Measurements from ENCODE around the gene TNKS2. TPM values are rescaled to one million over a fixed set of nuclear protein-coding genes. Genes with fewer than 3 reads are reported as not detected.

Gene TNKS2
- polyA plus RNA-seq, 1 donor (not counting 4 experiments of a cell fraction or from before 2014, with no cell fraction given) = 35.4 TPM

DNA sequence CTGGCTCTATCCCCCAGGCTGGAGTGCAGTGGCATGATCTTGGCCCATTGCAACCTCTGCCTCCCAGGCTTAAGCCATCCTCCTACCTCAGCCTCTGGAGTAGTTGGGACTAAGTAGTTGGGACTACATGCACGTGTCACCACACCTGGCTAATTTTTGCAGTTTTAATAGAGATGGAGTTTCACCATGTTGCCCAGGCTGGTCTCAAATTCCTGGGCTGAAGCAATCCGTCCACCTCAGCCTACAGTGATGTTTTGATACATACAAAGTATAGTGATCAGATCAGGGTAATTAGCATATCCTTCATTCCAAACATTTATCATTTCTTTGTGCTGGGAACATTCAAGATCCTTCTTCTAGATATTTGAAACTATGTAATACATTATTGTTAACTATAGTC, 22.5 kb upstream of the TNKS2 start:
- Histone ChIP-seq H3K36me3 (ENCODE audit: control insufficient read depth in 2 of 2, extremely low read depth in 1 of 2, insufficient read depth in 2 of 2, low read length in 2 of 2) (no peaks in the 10 kb centered on the region), H3K27me3 (ENCODE audit: control insufficient read depth, extremely low read depth, insufficient read depth, low read length) (no peaks in the 10 kb centered on the region), H3K4me2 (ENCODE audit: control insufficient read depth, extremely low read depth, insufficient read depth, low read depth, low read length) (no peak overlapping the region), H3K4me3 (ENCODE audit: control insufficient read depth in 2 of 3, extremely low read depth in 1 of 3, insufficient read depth in 2 of 3, low read depth in 1 of 3, low read length in 3 of 3) (no peak overlapping the region), H3K9me3 (ENCODE audit: control insufficient read depth, low read depth, low read length) (no peaks in the 10 kb centered on the region), H3K27ac (ENCODE audit: control insufficient read depth, insufficient read depth, low read length) (no peak overlapping the region), H2AFZ (ENCODE audit: control insufficient read depth, low read length) (no peak overlapping the region), H3K9ac (ENCODE audit: control insufficient read depth, extremely low read depth, insufficient read depth, low read length) (no peak overlapping the region), H3K4me1 (ENCODE audit: control insufficient read depth, extremely low read depth, insufficient read depth, low read length) (peaks cover 5% of the 10 kb centered on the region), H3K79me2 (ENCODE audit: control insufficient read depth, insufficient read depth, low read length) (no peaks in the 10 kb centered on the region), H4K20me1 (ENCODE audit: control insufficient read depth, extremely low read depth, insufficient read depth, low read length) (no peaks in the 10 kb centered on the region), H3K9me1 (ENCODE audit: control insufficient read depth, extremely low read depth, insufficient read depth, low read length) (no peaks in the 10 kb centered on the region)
- TF ChIP-seq, protein P1, sequence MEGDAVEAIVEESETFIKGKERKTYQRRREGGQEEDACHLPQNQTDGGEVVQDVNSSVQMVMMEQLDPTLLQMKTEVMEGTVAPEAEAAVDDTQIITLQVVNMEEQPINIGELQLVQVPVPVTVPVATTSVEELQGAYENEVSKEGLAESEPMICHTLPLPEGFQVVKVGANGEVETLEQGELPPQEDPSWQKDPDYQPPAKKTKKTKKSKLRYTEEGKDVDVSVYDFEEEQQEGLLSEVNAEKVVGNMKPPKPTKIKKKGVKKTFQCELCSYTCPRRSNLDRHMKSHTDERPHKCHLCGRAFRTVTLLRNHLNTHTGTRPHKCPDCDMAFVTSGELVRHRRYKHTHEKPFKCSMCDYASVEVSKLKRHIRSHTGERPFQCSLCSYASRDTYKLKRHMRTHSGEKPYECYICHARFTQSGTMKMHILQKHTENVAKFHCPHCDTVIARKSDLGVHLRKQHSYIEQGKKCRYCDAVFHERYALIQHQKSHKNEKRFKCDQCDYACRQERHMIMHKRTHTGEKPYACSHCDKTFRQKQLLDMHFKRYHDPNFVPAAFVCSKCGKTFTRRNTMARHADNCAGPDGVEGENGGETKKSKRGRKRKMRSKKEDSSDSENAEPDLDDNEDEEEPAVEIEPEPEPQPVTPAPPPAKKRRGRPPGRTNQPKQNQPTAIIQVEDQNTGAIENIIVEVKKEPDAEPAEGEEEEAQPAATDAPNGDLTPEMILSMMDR (optimal IDR thresholded peaks at IDR 0.05 in 1 of 3, IDR thresholded peaks at IDR 0.05 in 1 of 3, conservative IDR thresholded peaks at IDR 0.05 in 1 of 3; ENCODE audit: extremely low read depth in 1 of 3, insufficient read depth in 2 of 3, low read length in 3 of 3) = no peak
- no peak for TF ChIP-seq EZH2 (IDR thresholded peaks at IDR 0.05; ENCODE audit: low read length)
- DNase-seq (ENCODE audit: low read depth, low spot score) (no peak), FAIRE-seq (no peak)
- dilution Hi-C loops (cut with MboI; ENCODE audit: extremely low pct_ligation_motif_present, low sequenced_read_pairs) = no loop called here

DNA sequence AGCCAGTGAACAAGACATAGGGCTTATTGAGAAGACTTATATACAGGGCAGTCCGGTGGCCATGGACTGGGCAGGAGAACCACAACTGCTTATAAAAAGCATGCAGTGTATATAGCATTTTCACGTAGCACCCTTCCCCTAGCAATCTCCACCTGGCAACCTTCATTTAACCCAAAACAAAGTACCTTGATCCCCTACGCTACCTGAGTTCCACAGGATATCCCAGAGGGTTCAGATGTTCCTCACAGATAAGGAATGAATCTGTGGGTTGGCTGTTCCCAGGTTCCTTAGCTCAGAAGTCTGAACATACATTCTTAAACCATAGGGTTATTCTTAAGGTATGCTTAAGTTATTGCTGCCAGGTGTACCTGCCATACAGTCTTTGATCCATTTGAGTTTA, 22.0 kb upstream of the TNKS2 start:
- Histone ChIP-seq H3K27me3 (ENCODE audit: control insufficient read depth, extremely low read depth, insufficient read depth, low read length) (no peaks in the 10 kb centered on the region), H3K27ac (ENCODE audit: control insufficient read depth, insufficient read depth, low read length) (no peak overlapping the region), H2AFZ (ENCODE audit: control insufficient read depth, low read length) (no peak overlapping the region), H3K9me3 (ENCODE audit: control insufficient read depth, low read depth, low read length) (no peaks in the 10 kb centered on the region), H3K4me1 (ENCODE audit: control insufficient read depth, extremely low read depth, insufficient read depth, low read length) (peaks cover 5% of the 10 kb centered on the region), H3K4me3 (ENCODE audit: control insufficient read depth in 2 of 3, extremely low read depth in 1 of 3, insufficient read depth in 2 of 3, low read depth in 1 of 3, low read length in 3 of 3) (no peak overlapping the region), H3K9ac (ENCODE audit: control insufficient read depth, extremely low read depth, insufficient read depth, low read length) (no peak overlapping the region), H4K20me1 (ENCODE audit: control insufficient read depth, extremely low read depth, insufficient read depth, low read length) (no peaks in the 10 kb centered on the region), H3K4me2 (ENCODE audit: control insufficient read depth, extremely low read depth, insufficient read depth, low read depth, low read length) (no peak overlapping the region), H3K9me1 (ENCODE audit: control insufficient read depth, extremely low read depth, insufficient read depth, low read length) (no peaks in the 10 kb centered on the region), H3K36me3 (ENCODE audit: control insufficient read depth in 2 of 2, extremely low read depth in 1 of 2, insufficient read depth in 2 of 2, low read length in 2 of 2) (no peaks in the 10 kb centered on the region), H3K79me2 (ENCODE audit: control insufficient read depth, insufficient read depth, low read length) (no peaks in the 10 kb centered on the region)
- FAIRE-seq (no peak), DNase-seq (ENCODE audit: low read depth, low spot score) (no peak)
- TF ChIP-seq EZH2 (IDR thresholded peaks at IDR 0.05; ENCODE audit: low read length) = no peak
- TF ChIP-seq, protein P1 (optimal IDR thresholded peaks at IDR 0.05 in 1 of 3, IDR thresholded peaks at IDR 0.05 in 1 of 3, conservative IDR thresholded peaks at IDR 0.05 in 1 of 3; ENCODE audit: extremely low read depth in 1 of 3, insufficient read depth in 2 of 3, low read length in 3 of 3) = no peak
- dilution Hi-C loops (cut with MboI; ENCODE audit: extremely low pct_ligation_motif_present, low sequenced_read_pairs) = no loop called here

All from keratinocyte (primary cell).